HPDE6-E6E7 (cell line): ENCODE data around the gene TMEM131.

Experiments
- DNase-seq: peaks from one replicate; pipeline ENCODE4 v3.0.0; 2011; ENCODE audit warnings: missing footprints; ENCODE audit errors: extremely low spot score

Gene TMEM131

DNA sequence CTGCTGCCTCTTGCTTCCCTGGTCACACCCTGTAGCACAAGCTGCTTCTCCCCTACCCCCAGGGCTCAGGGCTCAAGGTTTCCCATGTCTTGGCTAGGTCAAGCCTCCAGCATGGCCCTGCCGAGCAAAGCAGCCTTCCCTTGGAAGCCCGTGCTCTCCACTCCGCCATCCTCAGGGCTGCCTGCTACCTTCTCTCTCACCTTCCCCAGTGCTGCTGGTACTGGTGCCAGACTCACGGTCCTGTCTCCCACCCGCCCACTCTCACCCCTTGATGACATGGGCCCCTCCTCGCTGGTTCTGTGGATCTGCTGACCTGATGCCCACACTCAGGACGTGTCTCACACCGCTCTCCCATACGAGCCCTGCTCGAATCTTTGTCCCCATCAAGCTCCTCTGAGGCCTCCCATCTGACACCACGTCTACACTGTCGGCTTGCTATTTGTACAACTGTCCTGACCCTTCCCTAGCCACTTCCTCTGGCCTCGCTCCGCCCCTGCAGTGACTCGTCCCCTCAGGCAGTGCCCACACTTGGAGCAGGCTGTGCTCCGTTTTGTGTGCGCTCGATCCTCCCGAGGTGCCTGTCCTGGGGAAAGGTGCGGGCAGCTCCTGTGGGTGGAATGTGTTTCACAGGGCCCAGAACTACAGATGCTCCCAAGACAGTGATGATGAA, 232.4 kb downstream of the TMEM131 start:
- no peak for DNase-seq

DNA sequence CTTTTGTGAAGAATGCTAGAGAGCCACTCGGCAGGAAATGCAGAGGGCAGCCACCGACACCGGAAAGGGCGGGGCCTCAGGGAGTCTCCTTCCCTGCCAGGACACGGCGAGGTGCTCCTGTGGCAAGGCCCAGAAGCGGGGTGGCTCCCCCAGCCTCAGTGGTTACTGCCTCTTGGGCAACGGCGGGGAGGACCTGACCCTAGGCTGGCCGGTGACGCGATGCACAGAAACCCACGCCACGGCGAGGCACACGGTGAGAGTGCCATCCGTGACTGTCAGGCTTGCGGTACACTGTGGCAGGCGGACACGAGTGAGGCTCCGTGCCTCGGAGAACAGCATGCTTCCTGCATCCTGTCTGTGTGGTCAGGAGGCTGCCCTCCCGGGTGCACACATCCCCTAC, 234.6 kb downstream of the TMEM131 start:
- no peak for DNase-seq

DNA sequence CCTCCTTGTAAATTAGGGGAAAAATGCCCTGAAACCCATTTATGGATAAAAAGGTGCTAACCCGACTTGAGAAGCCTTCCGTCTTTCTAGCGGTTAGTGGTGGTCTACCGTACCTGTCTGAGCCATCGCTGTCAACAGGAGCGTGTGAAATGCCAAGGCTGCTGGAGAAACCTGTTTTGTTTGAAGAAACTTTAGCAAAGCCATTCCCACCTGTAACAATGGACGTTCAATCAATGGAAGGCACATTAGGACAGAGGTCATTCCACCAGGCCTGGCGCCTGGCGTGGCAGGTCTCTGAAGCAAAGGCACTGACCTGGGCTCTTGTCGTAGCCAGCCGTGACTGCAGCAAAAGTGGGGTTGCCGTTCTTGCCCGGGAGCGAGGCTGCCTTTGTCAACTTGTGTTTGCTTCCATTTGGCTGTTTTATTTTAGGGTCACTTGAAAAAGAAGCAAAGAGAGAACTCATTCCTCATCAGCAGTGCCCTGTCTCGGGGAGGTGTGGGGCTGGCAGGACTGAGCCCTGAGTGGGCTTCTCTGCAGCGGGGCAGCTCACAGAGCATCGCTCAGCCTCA, 235.2 kb downstream of the TMEM131 start:
- no peak for DNase-seq

DNA sequence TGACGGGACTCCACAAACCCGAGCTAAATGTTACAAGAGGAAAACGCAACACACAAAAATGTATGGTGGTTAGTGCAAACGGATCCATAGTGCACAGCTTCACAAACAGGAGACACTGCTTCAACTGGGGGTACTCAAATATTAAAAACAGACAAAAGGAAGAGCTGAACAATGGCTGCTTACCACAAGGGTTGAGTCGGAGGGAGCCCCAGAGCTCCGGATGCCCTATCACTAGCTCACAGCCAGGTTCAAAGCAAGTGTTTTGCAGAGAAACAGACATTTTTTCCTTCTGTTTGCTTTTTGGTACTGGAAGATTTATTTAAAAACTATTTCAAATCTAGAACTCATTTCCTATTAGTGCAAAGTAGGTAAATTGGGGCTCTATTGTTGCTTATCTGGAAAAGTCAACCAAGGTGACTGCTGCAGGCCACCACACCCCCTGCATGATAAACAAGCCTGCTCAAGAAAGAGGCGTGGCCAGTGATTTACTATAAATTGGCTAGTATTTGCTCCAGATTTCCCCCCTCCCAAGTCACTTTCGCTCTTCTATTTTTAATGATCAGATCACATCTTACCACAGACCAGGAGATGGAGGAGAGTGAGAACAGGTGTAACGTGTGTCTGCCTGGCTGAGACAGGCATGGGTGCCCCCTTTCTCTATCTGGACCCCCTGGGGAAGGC, 235.9 kb downstream of the TMEM131 start:
- DNase-seq, result no peak

DNA sequence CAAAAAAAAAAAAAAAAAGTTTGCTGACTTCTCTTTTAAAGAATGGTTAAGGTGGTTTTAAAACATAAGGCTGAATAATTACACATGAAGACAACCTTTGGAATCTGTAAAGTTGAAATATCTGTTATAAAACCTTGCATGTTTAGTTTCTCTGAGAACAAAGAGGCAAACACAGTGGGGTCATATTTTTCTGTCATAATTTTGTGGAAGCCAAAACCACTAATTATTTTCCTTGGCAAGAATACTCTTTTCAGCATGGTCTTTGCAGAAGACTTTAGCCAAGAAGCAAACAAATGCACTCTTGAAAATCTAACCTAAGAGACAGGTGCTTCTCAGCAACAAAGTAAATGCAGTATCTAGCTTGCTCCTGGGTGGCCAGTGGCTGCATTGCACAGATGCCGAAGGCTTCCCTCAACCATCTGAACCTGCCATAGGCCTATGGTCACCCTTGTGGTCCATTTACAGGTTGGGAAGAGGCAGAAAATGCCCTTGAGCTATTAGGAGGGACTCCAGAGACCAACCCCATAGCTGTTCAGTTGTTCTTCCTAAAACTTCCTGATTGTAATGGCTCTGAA, 237.5 kb downstream of the TMEM131 start:
- DNase-seq, result no peak

DNA sequence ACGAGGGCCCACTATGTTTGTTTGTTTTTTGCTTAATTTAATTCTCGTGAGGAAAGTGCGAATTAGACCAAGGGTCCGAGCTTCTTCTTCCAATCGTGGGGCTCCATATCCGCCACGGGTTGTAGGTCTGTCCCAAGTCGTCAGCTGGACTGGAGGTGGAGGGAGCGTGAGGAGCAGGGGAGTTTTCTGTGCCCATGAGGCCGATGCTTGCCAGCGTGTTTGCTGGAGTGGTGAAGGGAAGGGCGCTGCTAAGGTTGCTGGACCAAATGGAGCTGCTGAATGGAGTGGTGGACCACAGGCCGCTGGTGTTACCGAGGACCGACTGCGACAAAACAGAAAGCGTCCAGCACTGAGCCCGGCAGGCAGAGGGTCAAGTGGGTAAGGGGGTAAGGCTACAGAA, 238.7 kb downstream of the TMEM131 start:
- DNase-seq, result no peak

DNA sequence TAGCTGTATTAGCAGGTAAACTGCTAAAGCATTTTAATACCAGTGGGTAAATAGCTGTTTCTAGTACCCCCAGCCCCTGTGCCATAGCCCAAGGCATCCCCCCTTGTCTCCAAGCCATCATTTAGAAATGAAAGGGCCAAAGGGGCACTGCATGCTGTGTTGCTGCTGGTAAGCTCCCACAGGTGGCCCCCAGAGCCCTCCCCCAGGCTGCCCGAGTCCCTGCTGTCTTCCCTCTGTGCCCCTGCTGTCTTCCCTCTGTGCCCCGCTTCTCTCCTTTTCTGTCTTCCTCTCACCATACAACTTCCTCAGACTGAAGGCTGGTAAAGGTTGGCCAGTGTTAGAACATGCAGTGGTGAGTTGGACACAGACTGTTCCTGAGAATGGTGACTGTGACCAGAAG, 240.3 kb downstream of the TMEM131 start:
- DNase-seq, result no peak

DNA sequence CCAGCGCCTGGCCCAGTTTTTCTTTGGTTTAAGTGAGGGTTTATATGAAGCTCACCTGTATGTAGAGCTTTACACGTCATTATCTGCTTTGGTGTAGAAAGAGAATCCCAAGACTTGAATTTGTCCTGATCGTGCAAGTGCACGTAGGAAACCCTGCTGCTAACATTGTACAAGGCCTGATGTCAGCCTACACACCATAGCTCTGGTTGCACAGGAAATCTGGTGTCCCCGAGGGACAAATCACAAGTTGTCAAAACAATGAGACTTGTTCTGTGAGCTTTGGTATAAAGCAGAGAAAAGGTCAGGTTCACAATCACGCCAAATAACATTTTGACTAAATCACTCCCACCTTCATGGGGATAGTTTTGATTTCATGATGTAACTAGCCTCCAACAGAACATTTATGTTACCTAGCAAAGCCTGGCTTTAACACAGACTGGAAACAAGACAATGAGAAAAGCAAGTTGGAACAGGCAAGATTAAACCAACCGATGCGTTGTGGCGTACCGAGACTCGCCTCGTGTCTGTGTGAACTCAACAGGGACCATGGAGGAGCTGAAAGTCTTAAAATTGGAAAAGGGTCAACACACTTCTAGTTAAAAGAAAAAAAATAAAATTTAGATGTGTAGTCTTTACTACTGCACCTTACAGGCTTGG, 240.9 kb downstream of the TMEM131 start:
- no peak for DNase-seq

DNA sequence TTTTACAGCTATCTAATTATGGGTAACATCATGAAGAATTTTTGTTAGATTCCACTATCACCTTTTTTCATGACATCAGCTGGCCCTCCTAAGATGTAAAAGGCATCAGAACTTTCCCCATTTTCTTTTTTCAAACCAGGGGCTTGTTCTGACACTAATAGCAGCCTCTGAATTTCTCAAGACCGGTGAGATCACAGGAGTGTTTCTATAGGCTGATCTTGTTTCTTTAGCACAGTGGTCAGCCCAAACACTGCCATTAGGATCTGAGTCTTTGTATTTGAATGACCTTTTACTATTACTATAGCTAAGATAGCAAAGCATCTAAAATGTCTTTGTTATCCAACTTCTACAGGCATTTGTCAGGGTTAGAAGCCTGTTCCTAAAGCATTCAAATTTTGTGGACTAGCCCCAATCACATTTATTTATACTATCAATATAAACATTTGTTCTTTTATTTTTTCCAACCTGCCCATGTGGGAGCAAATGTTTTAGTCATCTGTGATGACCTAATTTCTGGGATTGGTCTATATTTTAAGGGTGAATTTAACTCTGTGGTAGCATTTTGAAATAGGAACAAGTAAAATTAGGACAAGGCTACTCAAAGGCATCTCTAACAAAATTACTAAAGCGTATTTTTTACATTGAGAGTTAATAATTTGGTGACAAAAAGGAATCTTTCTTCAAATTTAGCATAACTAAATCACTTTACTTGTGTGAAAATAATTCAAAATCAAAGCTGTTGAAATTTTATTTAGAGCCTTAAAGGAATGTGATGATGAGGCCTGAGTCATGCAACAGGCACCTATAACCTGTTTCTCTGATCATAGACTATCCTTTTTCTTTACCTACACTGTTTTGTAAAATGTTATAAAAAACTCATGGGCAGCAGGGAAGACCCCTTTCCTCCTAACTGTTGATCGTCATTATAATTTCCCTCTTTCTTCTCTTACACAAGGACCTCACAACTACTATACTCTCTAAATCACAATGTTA, 243.1 kb downstream of the TMEM131 start:
- DNase-seq, result no peak

DNA sequence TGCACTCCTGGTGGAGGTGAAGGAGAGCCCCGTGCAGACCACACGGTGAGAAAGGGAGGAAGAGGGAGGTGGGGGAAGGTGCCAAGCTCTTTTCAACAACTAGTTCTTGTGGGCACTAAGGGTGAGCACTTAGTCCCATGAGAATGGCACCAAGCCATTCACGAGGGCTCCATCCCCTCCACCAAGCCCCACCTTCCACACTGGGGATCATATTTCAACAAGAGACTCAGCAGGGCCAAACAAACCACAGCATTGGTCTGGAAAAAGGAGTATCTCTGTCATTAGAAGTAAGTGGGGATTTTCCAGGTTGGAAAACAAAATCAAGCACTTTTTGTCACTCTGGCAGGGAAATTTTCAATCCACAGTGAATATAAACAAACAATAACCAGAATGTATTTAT, 244.0 kb downstream of the TMEM131 start:
- DNase-seq, result no peak

DNA sequence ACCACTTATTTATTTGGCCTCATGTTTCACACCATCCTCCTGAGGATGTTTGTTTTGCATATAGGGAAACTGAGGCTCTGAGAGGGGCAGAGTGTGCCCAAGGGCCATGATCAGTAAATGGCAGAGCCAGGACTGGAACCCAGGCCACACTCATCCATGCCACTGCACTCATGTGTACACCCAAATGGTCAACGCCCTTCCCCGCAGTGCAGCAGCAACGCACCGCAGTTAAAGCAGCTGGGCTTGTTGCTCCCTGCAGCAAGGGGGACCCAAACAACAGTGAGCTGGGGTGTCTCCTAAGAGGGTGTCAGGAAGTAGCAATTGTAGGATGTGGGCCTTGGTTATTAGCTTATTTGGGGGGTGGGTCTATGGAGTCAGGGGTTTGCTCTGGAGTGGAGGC, 245.7 kb downstream of the TMEM131 start:
- DNase-seq, result no peak

DNA sequence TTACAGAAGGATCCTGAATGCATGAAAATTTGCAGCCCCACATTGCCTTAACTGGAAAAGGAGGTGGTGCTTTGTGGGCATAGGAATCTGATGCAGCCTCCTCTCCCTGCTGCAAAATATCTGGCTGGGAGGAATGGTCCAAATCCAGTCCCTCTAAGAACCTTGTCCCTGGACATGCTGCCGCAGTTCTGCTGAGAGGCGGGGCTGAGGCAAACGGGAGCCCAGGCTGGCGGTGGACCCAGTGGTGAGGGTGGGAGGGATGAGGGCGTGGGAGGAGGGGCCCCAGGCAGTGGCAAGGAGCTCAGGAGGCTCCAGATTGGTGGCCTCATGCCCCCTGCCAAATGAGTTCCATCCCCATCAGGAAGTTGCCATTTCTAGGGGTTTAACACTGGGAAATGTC, 246.2 kb downstream of the TMEM131 start:
- no peak for DNase-seq

DNA sequence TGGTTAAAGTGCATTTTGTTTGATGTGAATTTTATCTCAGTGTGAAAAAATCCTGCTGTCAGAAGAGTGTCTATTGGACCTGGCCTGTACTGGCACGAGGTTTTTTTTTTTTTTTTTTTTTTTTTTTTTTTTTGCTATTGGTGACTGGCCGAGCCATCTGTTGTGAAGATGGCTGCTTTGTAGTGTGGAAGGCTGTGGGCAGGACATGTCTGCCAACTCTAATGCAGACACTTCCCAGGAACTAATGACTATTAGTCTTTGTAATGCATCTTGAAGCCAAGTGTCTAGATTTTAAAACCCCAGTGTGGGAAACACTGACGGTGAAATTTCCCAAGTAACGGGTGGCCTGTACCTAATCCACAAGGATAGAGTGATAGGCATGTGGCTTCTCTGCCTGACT, 248.0 kb downstream of the TMEM131 start:
- DNase-seq, result no peak

DNA sequence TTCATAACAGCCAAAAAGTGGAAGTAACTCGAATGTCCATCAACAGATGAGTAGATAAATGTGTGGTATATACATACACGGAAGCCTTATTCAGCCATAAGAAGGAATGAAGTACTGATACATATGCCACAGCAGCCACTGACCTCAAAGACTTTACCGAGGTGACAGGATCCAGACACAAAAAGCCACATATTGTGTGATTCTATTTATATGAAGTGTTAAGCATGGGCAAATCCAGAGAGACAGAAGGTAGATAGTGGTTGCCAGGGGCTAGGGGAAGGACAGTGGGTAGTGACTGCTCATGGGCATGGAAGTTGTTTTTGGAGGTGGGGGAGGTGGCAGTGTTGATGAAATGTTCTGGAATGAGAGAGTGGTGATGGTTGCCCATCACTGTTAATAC, 248.5 kb downstream of the TMEM131 start:
- DNase-seq, result no peak

DNA sequence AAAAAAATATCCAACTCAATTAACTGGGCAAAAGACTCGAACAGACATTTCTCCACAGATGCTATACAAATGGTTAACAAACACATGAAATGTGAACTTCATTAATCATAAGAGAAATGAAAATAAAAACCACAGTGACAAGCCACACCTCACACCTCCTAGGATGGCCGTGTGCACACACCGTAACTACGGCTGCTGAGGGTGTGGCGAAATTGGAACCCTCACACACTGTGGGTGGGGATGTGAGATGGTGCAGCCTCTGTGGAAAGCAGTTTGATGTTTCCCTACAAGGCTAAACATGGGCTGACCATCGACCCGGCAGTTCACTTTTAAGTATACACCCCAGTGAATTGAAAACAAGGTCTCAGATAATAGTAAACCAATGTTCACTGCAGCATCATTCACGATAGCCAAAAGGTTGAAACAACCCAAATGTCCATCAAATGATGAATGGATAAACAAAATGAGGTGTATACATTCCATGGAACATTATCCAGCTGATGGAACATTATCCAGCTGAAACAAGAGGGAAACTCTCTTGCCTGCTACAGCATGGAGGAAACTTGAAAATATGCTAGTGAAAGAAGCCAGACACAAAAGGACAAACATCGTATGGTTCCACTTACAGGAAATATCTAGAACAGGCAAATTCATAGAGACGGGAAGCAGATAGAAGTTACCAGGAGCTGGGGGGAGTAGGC, 250.1 kb downstream of the TMEM131 start:
- DNase-seq, result no peak

DNA sequence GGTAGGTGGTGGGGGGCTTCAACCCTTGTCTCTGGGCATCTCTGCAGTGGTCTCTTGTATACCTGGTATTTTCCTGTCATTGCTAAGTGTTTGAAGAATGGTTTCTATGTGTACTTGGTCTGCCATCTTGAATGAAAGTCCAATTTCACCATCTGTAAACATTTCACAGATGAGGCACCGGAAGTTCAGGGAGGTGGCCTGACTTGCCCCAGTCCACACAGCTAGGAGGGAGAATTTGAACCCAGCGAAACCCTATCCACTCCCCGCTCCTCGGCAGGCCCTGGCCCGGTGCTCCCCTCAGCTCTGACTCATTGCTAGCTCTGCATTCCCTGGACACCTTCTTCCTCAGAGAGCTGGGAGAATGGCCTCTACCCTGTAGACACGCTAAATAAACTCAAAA, 251.8 kb downstream of the TMEM131 start:
- DNase-seq, result no peak

DNA sequence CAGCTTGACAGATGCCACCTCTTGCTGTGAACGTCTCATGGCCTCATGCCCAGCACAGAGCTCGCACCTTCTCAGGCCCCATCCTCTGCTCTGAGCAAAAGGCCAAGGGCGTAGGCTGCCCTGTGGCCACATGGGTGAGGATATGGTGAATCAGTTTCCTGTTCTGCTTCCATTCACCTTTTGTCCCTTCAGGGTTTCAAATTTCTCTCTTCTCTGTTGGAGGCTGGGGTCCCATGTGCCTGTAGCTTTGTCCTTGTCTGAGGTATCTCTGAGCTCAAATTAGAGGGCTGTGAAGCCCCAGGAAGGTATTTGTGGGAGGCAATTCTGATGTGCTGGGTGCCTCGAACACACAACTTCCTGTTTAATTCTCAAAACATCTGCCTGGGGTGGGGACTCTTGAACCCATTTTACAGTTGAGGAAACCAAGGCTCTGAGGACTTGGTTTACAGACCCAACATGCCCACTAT, 253.3 kb downstream of the TMEM131 start:
- no peak for DNase-seq

DNA sequence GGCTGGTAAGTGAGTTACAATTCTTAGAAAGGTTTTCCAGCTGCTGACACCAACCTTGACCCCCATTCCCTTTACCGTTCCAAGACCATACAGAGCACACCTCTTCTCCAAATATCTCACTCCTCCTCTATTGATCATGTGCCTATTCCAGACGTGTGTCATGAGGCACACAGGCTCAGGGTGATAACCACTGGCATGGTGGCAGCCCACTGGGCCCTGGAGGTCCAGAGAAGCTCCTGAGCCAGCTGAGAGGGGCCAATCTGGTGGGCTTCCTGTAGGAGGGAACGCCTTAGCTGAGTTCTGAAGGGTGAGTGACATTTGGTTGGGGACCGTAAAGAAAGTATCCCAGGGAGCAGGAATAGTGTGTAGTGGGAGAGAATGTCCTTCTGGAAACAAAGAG, 254.1 kb downstream of the TMEM131 start:
- no peak for DNase-seq

DNA sequence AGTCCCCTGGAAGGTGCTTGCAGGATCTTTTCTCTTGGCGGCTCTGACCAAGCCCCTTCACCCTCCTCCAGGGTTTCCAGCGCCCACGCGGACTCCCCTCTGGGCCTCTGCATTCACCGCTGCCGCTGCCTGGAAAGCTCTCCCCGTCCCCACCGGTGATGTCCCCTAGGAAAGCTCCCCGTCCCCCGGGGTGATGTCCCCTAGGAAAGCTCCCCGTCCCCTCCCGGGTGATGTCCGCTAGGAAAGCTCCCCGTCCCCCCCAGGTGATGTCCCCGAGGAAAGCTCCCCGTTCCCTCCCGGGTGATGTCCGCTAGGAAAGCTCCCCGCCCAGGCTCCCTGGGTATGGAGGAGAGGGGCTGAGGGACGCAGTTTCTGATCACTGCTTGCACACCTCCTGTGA, 254.5 kb downstream of the TMEM131 start:
- DNase-seq, result no peak

DNA sequence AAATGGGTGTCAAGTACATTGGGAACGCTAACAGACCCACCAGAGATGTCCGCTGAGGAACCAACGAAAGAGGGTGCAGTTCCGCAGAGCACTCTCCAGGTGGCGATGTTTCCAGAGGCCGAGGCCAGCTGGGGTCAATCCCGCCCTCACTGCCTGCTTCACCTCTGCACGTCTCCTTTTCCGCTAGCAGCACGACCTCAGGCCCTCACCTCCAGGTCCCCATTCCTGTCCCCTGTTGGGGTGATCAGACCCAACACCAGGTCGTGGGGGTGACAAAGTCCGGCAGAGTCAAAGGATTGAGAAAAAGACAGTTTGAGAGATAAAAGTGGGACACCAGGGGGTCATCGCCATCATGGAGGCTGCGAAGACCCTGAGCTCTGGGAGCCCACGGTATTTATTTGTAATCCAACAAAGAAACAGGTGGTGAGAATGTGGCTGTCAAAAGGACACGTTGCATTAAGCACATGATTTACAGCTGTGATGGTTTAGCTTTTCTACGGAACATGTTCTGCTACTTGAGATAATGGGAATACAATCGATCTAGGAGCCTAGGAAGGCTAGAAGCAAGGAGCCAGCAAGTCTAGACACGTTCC, 255.1 kb downstream of the TMEM131 start:
- no peak for DNase-seq
